ENCODE results near the gene MYO15B. TPM values are rescaled to one million over a fixed set of nuclear protein-coding genes. Genes with fewer than 3 reads are reported as not detected.

MYO15B gene
- total RNA-seq, 1 experiment from 2014 or later: 26.5 TPM

DNA sequence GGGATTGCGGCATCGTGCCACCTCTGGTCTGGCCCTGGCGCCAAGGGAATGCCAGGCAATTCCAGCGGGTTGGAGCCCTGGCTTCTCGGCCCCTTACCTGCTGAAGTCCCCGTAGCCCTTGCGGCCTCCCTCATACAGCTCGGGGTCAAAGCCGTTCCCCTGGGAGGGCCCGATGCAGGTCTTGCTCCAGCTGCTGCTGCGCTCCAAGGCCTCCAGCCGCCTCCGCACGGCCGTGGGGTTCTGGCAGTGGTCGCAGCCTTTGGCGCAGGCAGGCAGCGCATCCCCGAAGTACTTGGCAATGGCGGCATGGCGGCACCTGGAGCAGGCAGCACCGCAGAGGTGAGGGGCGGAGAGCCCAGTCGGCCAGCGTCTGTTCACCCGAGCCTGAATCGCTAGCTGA is 43.8 kb downstream of the MYO15B start:
- BruUV-seq (replicated peaks): no TSS peak
- DNase-seq (ENCODE audit: low read depth, low spot score) (no peak), ATAC-seq (no peak)
- Histone ChIP-seq H3K36me3 (ENCODE audit: control insufficient read depth, insufficient read depth, low read length) (no peaks in the 10 kb centered on the region), H3K4me3 (ENCODE audit: low read depth in 2 of 2, low read length in 2 of 2) (no peak overlapping the region), H3K27ac (ENCODE audit: low read length) (no peak overlapping the region), H3K27me3 (ENCODE audit: control insufficient read depth, insufficient read depth, low read length) (no peaks in the 10 kb centered on the region), H3K9me3 (ENCODE audit: control insufficient read depth, insufficient read depth, low read depth, low read length) (no peaks in the 10 kb centered on the region), H3K4me1 (ENCODE audit: control insufficient read depth, insufficient read depth, low read length) (peaks cover 25% of the 10 kb centered on the region)
- intact Hi-C loops (cut with micrococcal nuclease; ENCODE audit: unreplicated experiment): no loop called here
- no peak for TF ChIP-seq SIN3A (IDR thresholded peaks at IDR 0.05; ENCODE audit: borderline replicate concordance, insufficient read depth, low read depth, low read length)
- TF ChIP-seq TCF7L2 (IDR thresholded peaks at IDR 0.05; ENCODE audit: low read depth, low read length): no peak
- TF ChIP-seq, protein P1, sequence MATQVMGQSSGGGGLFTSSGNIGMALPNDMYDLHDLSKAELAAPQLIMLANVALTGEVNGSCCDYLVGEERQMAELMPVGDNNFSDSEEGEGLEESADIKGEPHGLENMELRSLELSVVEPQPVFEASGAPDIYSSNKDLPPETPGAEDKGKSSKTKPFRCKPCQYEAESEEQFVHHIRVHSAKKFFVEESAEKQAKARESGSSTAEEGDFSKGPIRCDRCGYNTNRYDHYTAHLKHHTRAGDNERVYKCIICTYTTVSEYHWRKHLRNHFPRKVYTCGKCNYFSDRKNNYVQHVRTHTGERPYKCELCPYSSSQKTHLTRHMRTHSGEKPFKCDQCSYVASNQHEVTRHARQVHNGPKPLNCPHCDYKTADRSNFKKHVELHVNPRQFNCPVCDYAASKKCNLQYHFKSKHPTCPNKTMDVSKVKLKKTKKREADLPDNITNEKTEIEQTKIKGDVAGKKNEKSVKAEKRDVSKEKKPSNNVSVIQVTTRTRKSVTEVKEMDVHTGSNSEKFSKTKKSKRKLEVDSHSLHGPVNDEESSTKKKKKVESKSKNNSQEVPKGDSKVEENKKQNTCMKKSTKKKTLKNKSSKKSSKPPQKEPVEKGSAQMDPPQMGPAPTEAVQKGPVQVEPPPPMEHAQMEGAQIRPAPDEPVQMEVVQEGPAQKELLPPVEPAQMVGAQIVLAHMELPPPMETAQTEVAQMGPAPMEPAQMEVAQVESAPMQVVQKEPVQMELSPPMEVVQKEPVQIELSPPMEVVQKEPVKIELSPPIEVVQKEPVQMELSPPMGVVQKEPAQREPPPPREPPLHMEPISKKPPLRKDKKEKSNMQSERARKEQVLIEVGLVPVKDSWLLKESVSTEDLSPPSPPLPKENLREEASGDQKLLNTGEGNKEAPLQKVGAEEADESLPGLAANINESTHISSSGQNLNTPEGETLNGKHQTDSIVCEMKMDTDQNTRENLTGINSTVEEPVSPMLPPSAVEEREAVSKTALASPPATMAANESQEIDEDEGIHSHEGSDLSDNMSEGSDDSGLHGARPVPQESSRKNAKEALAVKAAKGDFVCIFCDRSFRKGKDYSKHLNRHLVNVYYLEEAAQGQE (IDR thresholded peaks at IDR 0.05; ENCODE audit: insufficient read depth in 1 of 2, low read depth in 2 of 2, low read length in 1 of 2): no peak
- TF ChIP-seq, protein P2, sequence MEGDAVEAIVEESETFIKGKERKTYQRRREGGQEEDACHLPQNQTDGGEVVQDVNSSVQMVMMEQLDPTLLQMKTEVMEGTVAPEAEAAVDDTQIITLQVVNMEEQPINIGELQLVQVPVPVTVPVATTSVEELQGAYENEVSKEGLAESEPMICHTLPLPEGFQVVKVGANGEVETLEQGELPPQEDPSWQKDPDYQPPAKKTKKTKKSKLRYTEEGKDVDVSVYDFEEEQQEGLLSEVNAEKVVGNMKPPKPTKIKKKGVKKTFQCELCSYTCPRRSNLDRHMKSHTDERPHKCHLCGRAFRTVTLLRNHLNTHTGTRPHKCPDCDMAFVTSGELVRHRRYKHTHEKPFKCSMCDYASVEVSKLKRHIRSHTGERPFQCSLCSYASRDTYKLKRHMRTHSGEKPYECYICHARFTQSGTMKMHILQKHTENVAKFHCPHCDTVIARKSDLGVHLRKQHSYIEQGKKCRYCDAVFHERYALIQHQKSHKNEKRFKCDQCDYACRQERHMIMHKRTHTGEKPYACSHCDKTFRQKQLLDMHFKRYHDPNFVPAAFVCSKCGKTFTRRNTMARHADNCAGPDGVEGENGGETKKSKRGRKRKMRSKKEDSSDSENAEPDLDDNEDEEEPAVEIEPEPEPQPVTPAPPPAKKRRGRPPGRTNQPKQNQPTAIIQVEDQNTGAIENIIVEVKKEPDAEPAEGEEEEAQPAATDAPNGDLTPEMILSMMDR (IDR thresholded peaks at IDR 0.05): no peak
- no peak for TF ChIP-seq POLR2AphosphoS5 (IDR thresholded peaks at IDR 0.05; ENCODE audit: low read depth, low read length)
- POLR2A ChIA-PET: no interaction called here
- CTCF ChIA-PET: interaction anchor here (0.5 to 5.5 kb wide), 3 partner anchors 10 to 247 kb away, joined by 3 to 86 read pairs (median 4); partner anchors contain the start of gene TRIM47
- in situ Hi-C loops (cut with HindIII; ENCODE audit: low pct_unique_long_range_greater_than_20kb, low sequenced_read_pairs): no loop called here

DNA sequence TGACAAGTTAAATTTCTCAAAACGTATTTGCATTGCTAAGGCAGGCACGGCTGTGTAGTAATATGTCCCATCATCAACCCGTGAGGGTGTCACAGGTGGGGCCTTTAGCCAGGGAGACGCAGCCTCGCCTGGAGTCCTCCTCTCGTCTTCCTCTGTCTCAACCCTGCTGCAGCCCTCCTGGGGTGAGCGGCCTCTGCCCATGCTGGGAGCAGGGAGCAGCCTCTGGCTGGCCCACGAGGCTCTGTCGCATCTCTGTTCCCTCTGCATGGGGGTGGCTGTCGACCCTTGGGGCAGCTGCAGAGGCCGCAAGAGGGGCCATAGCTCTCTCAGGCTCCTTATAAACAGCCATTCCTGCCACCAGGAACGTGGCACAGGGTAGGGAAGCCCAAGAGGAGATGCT is 44.8 kb downstream of the MYO15B start:
- in situ Hi-C loops (cut with HindIII; ENCODE audit: low pct_unique_long_range_greater_than_20kb, low sequenced_read_pairs): no loop called here
- no peak for TF ChIP-seq POLR2AphosphoS5 (IDR thresholded peaks at IDR 0.05; ENCODE audit: low read depth, low read length)
- no peak for TF ChIP-seq TCF7L2 (IDR thresholded peaks at IDR 0.05; ENCODE audit: low read depth, low read length)
- TF ChIP-seq, protein P1 (IDR thresholded peaks at IDR 0.05; ENCODE audit: insufficient read depth in 1 of 2, low read depth in 2 of 2, low read length in 1 of 2): no peak
- TF ChIP-seq, protein P2 (IDR thresholded peaks at IDR 0.05): no peak
- TF ChIP-seq SIN3A (IDR thresholded peaks at IDR 0.05; ENCODE audit: borderline replicate concordance, insufficient read depth, low read depth, low read length): no peak
- ATAC-seq (no peak), DNase-seq (ENCODE audit: low read depth, low spot score) (no peak)
- Histone ChIP-seq H3K4me1 (ENCODE audit: control insufficient read depth, insufficient read depth, low read length) (peaks cover 25% of the 10 kb centered on the region), H3K27ac (ENCODE audit: low read length) (no peak overlapping the region), H3K9me3 (ENCODE audit: control insufficient read depth, insufficient read depth, low read depth, low read length) (no peaks in the 10 kb centered on the region), H3K36me3 (ENCODE audit: control insufficient read depth, insufficient read depth, low read length) (no peaks in the 10 kb centered on the region), H3K4me3 (ENCODE audit: low read depth in 2 of 2, low read length in 2 of 2) (no peak overlapping the region), H3K27me3 (ENCODE audit: control insufficient read depth, insufficient read depth, low read length) (no peaks in the 10 kb centered on the region)
- ChIA-PET POLR2A (no interaction called here), CTCF (interaction anchor here (0.7 to 5.5 kb wide), 20 partner anchors 8 to 205 kb away, joined by 3 to 86 read pairs (median 4); partner anchors contain the start of genes GALK1 and ITGB4)
- intact Hi-C loops (cut with micrococcal nuclease; ENCODE audit: unreplicated experiment): no loop called here
- BruUV-seq (replicated peaks): no TSS peak

Measured in Panc1 (cell line).